22Rv1 (cell line): Measurements from ENCODE around the gene XAB2.

Source experiments
- ZFX ChIP-seq: fragments of 450-650 bp; IDR thresholded peaks from 2 replicates; pipeline ENCODE4 v1.6.1; 2017; ENCODE audit warnings: antibody characterized with exemption, borderline replicate concordance
- TF ChIP-seq, protein P1 (sequence below): fragments of 450-650 bp; IDR thresholded peaks from 2 replicates; pipeline ENCODE4 v1.5.1; 2017; ENCODE audit warnings: mild to moderate bottlenecking

DNA sequence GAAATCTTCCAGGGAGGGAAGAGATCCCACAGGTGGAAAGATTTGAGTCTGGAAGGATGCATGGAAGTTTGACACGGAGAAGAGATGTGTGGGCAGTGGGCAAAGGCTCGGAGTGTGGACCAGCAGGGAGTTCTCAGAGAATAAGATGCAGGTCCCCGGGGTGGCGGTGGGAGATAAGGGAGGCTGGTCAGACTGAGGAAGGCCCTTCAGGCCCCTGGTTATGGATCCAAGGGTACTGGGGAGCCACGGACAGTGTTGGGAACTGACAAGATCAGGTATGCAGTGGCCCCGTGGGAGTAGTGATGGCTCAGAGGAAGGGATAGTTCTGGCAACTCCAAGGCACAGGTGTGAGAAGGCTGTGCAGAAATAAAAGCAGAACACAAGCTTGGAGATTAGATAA lies 31.2 kb downstream of the XAB2 start:
- TF ChIP-seq, protein P1, sequence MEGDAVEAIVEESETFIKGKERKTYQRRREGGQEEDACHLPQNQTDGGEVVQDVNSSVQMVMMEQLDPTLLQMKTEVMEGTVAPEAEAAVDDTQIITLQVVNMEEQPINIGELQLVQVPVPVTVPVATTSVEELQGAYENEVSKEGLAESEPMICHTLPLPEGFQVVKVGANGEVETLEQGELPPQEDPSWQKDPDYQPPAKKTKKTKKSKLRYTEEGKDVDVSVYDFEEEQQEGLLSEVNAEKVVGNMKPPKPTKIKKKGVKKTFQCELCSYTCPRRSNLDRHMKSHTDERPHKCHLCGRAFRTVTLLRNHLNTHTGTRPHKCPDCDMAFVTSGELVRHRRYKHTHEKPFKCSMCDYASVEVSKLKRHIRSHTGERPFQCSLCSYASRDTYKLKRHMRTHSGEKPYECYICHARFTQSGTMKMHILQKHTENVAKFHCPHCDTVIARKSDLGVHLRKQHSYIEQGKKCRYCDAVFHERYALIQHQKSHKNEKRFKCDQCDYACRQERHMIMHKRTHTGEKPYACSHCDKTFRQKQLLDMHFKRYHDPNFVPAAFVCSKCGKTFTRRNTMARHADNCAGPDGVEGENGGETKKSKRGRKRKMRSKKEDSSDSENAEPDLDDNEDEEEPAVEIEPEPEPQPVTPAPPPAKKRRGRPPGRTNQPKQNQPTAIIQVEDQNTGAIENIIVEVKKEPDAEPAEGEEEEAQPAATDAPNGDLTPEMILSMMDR: no peak
- TF ChIP-seq ZFX: no peak
